Psoas muscle (tissue), 8 donors: Measurements from ENCODE around the gene ITFG1. TPM values are rescaled to one million over a fixed set of nuclear protein-coding genes. Genes with fewer than 3 reads are reported as not detected.
"Not testable (repeated sequence)": the region's sequence is repeated elsewhere in the genome, so short reads cannot be mapped to it uniquely, and the experiment has no call there.

Experiments used
- ATAC-seq, 4 donors: fragments of 200-7000 bp; cut with Tn5 transposase; one replicate each; pipeline ENCODE4 v1.9.1; 2020; ENCODE audit warnings: moderate library complexity in 3 of 4, mild to moderate bottlenecking in 2 of 4
- DNase-seq, 2 donors: peaks; one replicate each; pipeline ENCODE4 v3.0.0-alpha.2; 2020
- H3K27ac ChIP-seq: fragments of 200-600 bp; one replicate; pipeline ENCODE4 v1.8.0; 2022
- H3K27me3 ChIP-seq, 3 donors: fragments of 200-600 bp in 1 of 3; one replicate each; pipeline versions ENCODE4 v1.6.1 to v1.8.0; 2013 to 2022; ENCODE audit warnings: low read length in 2 of 3, mild to moderate bottlenecking in 2 of 3, moderate library complexity in 1 of 3; ENCODE audit not compliant: insufficient read depth in 3 of 3
- H3K36me3 ChIP-seq, 2 donors: fragments of 200-600 bp in 1 of 2; one replicate each; pipeline versions ENCODE4 v1.6.1 to v1.8.0; 2013 to 2022; ENCODE audit warnings: low read depth in 1 of 2, mild to moderate bottlenecking in 1 of 2, moderate library complexity in 1 of 2; ENCODE audit not compliant: insufficient read depth in 1 of 2
- H3K4me1 ChIP-seq: fragments of 200-600 bp; one replicate; pipeline ENCODE4 v1.8.0; 2022
- H3K4me3 ChIP-seq: fragments of 200-600 bp; one replicate; pipeline ENCODE4 v1.8.0; 2022; ENCODE audit warnings: mild to moderate bottlenecking
- H3K9me3 ChIP-seq: fragments of 200-600 bp; one replicate; pipeline ENCODE4 v1.8.0; 2022
- WGBS, 3 donors: extraction: QIAGEN DNeasy Blood & Tissue Kit; methylation state at CpG; one replicate each; pipeline versions ENCODE4 v1.1.6 to v1.1.7; 2013; 5-methylcytosine and 5-hydroxymethylcytosine counted together
- intact Hi-C, 2 donors: fragments of 100-400 bp; cut with DNase I; formaldehyde crosslinking; loops; one replicate each; pipeline versions ENCODE4 v1.11.0 to v1.14.2; 2022
- polyA plus RNA-seq, 3 donors: library from polyadenylated mRNA; stranded (reverse); fragments of 200-250 nt; gene quantifications; one replicate each; pipeline ENCODE4 v1.2.3, GENCODE V29; 2013
- total RNA-seq, 4 donors: library from RNA; stranded (reverse); fragmentation: NEBNext Ultra II Directional in 2 of 4; extraction: Animal tissue kit (Norgen Biotek cat#: 25700) in 2 of 4; gene quantifications; one replicate each; pipeline versions ENCODE4 v1.2.1 to v1.2.4, GENCODE V29; 2021 to 2023
- TF ChIP-seq, protein P1 (sequence below): fragments of 200-600 bp; IDR thresholded peaks from one replicate; pipeline ENCODE4 v1.8.0; 2022; ENCODE audit warnings: antibody characterized with exemption
- donor health status: healthy with polysubstance abuse.
- donor health status: DM: no; HTN: no; CAD: no; lungs with moderate emphysema.
- donor health status: Bipolar disorder and iron deficiency.
- donor health status: healthy.
- donor health status: DM: yes; HTN: yes; CAD: no.
- donor health status: DM: no; HTN: no; CAD: no.
- donor health status: DM: no; HTN: no; CAD: no.
- donor health status: DM: yes; HTN: yes; CAD: no.

ITFG1 gene
- total and polyA plus RNA-seq, 7 donors, result 13.0 to 30.3 (median 22.6) TPM

DNA sequence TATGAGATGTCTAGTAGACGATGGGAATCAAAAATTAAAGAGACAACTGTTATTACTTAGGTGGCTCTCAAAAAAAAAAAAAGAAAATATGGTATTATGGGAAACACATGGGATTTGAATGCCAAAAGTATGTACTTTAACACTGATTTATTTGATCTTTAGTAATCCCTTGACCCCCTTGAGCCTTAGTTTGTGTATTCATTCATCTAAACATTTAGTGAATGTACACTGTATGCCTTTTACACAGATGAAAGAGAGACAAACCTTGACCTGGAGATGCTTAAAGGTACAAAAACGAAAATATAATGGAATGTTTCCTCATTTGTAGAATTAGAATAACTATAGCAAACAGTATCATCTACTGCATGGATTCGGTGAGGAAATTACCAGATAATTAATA is 278.5 kb downstream of the ITFG1 start:
- H3K4me1 ChIP-seq, result no peaks in the 10 kb centered on the region
- intact Hi-C loops, result no loop called here
- WGBS, 3 donors, result 92 to 98% (median 97%) methylated on average over 3 of the region's 3 CpGs

DNA sequence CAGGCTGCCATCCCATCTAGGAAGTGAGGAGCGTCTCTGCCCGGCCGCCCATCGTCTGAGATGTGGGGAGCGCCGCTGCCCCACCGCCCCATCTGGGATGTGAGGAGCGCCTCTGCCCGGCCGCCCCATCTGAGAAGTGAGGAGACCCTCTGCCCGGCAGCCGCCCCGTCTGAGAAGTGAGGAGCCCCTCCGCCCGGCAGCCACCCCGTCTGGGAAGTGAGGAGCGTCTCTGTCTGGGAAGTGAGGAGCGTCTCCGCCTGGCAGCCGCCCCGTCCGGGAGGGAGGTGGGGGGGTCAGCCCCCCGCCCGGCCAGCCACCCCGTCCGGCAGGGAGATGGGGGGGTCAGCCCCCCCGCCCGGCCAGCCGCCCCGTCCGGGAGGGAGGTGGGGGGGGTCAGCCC is 279.8 kb downstream of the ITFG1 start:
- ATAC-seq, intact Hi-C loops, H3K4me1 ChIP-seq, H3K4me3 ChIP-seq, H3K27ac ChIP-seq, H3K27me3 ChIP-seq, H3K9me3 ChIP-seq, DNase-seq, H3K36me3 ChIP-seq: not testable (repeated sequence)
- 97 to 100% (median 98%) methylated on average over 15 to 30 of the region's 31 CpGs for WGBS, 3 donors

More for the DNA sequence above, 278.5 kb downstream of the ITFG1 start:
- H3K27ac ChIP-seq, result no peak overlapping the region
- ATAC-seq (no peak), DNase-seq (no peak)
- H3K9me3 ChIP-seq, result no peaks in the 10 kb centered on the region
- H3K36me3 ChIP-seq, result no peaks in the 10 kb centered on the region
- TF ChIP-seq, protein P1, sequence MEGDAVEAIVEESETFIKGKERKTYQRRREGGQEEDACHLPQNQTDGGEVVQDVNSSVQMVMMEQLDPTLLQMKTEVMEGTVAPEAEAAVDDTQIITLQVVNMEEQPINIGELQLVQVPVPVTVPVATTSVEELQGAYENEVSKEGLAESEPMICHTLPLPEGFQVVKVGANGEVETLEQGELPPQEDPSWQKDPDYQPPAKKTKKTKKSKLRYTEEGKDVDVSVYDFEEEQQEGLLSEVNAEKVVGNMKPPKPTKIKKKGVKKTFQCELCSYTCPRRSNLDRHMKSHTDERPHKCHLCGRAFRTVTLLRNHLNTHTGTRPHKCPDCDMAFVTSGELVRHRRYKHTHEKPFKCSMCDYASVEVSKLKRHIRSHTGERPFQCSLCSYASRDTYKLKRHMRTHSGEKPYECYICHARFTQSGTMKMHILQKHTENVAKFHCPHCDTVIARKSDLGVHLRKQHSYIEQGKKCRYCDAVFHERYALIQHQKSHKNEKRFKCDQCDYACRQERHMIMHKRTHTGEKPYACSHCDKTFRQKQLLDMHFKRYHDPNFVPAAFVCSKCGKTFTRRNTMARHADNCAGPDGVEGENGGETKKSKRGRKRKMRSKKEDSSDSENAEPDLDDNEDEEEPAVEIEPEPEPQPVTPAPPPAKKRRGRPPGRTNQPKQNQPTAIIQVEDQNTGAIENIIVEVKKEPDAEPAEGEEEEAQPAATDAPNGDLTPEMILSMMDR, result no peak
- no peaks in the 10 kb centered on the region for H3K27me3 ChIP-seq
- H3K4me3 ChIP-seq, result no peak overlapping the region

DNA sequence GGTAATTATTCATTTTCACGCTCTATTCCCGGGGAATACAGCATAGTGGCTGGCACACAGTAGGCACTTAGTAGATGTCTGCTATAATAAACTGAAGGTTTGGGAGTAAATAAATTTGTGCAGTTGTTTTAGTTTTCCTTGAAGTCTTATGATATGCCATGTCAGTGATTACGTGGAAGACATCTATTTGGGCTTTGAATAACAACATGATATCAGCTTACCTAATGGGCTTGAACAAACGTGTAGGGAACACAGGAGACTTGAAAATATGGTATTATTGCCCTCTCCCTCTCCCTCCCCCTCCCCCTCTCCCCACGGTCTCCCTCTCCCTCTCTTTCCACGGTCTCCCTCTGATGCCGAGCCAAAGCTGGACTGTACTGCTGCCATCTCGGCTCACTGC is 280.8 kb downstream of the ITFG1 start:
- Histone ChIP-seq H3K27ac (no peak overlapping the region), H3K4me3 (no peak overlapping the region), H3K9me3 (no peaks in the 10 kb centered on the region), H3K36me3 (peaks cover 0 to 2% of the 10 kb centered on the region in 2 donors), H3K27me3 (no peaks in the 10 kb centered on the region), H3K4me1 (no peaks in the 10 kb centered on the region)
- no peak for DNase-seq
- ATAC-seq, result no peak
- WGBS, 3 donors, result 83 to 95% (median 85%) methylated on average over 7 to 8 of the region's 8 CpGs
- TF ChIP-seq, protein P1, result no peak
- intact Hi-C loops, result no loop called here

DNA sequence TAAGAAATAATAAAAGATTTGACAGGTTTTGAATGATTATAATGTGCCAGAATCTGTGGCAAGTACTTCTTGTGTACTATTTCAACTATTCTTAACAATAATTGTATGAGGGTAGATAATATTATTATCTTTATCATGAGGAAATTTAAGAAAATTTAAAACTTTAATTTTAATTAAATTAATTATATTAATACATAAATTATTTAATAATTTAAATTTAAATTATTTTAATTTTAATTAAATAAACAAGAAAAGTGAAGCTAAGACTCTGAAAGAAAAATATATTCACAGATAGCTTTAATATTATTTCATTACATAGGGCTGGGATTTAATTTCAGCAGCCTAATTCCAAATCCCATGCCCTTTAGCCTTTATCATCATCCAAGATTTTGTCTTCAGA is 285.7 kb downstream of the ITFG1 start:
- ATAC-seq, result no peak
- H3K36me3 ChIP-seq, result peaks cover 0 to 2% of the 10 kb centered on the region in 2 donors
- intact Hi-C loops, result no loop called here
- H3K4me1 ChIP-seq, result no peaks in the 10 kb centered on the region
- TF ChIP-seq, protein P1, result no peak
- H3K27me3 ChIP-seq, result no peaks in the 10 kb centered on the region
- H3K9me3 ChIP-seq, result no peaks in the 10 kb centered on the region
- no peak for DNase-seq
- H3K27ac ChIP-seq, result no peak overlapping the region
- H3K4me3 ChIP-seq, result no peak overlapping the region

DNA sequence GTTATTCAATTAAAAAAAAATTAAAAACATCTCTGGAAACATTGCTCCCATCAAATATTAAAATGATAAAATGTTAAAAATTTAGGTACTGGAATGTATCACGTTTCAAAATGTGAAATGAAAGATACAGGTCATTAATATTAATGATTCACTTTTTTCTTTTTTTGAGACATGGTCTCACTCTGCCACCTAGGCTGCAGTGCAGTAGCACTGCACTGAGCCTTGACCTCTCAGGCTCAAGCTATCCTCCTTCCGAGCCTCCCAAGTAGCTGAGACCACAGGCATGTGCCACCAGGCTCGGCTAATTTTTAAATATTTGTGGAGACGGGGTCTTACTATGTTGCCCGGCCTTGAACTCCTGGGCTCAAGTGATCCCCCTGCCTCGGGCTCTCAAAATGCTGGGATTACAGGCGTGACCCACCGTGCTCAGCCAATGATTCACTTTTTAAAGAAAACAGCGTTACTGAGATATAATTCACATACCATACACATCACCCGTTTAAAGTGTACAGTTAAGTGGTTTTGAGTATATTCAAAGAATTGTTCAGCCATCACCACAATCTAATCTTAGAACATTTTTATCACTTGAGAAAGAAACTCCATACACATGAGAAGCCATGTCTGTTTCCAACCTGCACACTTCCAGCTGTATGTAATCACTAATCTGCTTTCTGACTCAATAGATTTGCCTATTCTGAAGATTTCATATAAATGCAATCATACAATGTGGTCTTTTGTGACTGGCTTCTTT is 298.0 kb downstream of the ITFG1 start:
- WGBS, 3 donors, result 88 to 91% (median 89%) methylated on average over 10 of the region's 10 CpGs
- Histone ChIP-seq H3K27ac (no peak overlapping the region), H3K27me3 (no peaks in the 10 kb centered on the region), H3K36me3 (peaks cover 0 to 34% of the 10 kb centered on the region in 2 donors), H3K4me1 (no peaks in the 10 kb centered on the region), H3K4me3 (no peak overlapping the region), H3K9me3 (no peaks in the 10 kb centered on the region)
- ATAC-seq (no peak), DNase-seq (no peak)
- intact Hi-C loops, result no loop called here
- TF ChIP-seq, protein P1, result peak; percentile 7
